Epithelial cell of proximal tubule (primary cell): ENCODE results near the gene RRP1B. TPM values are rescaled to one million over a fixed set of nuclear protein-coding genes. Genes with fewer than 3 reads are reported as not detected.
"Not testable (repeated sequence)": the region's sequence is repeated elsewhere in the genome, so short reads cannot be mapped to it uniquely, and the experiment has no call there.

Experiments used
- DNase-seq: peaks from one replicate; pipeline ENCODE4 v3.0.0-alpha.2; 2011; ENCODE audit warnings: low read depth
- H3K4me3 ChIP-seq: 2 replicates; pipeline ENCODE4 v1.5.1; 2011; ENCODE audit warnings: low read depth, mild to moderate bottlenecking, low read length
- total RNA-seq: library from RNA; depleted of rRNA; stranded (reverse); fragments of >200 nt; gene quantifications from 2 replicates; pipeline ENCODE4 v1.2.3, GENCODE V29; 2015
- TF ChIP-seq, protein P1 (sequence below): conservative IDR thresholded peaks from 2 replicates; pipeline ENCODE4 v1.5.1; 2012; ENCODE audit warnings: low read depth, mild to moderate bottlenecking, low read length

Gene RRP1B
- total RNA-seq, 1 donor from 2014 or later: 37.6 TPM

DNA sequence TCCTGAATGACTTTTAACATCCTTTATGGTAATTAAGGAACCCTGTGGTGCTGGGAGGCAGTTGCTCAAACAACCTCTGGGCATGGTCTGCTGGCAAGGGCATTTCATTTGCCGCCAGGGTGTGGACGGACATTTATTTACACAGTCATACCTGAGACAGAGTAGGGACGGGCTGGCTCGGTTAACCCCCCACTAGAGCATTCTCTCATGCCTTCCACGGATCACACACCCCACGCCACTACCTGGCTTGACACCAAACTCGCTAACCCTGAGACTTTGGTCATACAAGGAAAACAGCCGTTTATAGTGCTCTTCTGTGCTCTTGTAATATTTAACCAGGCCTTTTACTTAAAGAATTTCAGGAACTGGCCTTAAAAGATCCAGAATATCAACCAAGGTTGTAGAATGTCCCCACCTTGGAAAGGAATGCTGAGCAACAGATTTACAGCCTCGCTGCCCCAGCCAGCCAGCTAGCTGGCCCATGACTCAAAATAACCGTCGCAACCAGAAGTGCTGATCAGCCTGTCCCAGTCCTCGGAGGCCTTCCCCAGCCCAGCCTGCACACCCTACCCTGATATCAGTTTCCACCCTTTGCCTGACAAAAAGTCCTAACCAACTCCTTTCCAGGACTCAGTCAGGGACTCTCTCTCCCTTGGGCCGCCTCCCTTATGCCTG lies 53.0 kb downstream of the RRP1B start:
- TF ChIP-seq, protein P1, sequence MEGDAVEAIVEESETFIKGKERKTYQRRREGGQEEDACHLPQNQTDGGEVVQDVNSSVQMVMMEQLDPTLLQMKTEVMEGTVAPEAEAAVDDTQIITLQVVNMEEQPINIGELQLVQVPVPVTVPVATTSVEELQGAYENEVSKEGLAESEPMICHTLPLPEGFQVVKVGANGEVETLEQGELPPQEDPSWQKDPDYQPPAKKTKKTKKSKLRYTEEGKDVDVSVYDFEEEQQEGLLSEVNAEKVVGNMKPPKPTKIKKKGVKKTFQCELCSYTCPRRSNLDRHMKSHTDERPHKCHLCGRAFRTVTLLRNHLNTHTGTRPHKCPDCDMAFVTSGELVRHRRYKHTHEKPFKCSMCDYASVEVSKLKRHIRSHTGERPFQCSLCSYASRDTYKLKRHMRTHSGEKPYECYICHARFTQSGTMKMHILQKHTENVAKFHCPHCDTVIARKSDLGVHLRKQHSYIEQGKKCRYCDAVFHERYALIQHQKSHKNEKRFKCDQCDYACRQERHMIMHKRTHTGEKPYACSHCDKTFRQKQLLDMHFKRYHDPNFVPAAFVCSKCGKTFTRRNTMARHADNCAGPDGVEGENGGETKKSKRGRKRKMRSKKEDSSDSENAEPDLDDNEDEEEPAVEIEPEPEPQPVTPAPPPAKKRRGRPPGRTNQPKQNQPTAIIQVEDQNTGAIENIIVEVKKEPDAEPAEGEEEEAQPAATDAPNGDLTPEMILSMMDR: no peak
- peak; percentile 92 for DNase-seq
- H3K4me3 ChIP-seq: peak overlapping the region; percentile 48

DNA sequence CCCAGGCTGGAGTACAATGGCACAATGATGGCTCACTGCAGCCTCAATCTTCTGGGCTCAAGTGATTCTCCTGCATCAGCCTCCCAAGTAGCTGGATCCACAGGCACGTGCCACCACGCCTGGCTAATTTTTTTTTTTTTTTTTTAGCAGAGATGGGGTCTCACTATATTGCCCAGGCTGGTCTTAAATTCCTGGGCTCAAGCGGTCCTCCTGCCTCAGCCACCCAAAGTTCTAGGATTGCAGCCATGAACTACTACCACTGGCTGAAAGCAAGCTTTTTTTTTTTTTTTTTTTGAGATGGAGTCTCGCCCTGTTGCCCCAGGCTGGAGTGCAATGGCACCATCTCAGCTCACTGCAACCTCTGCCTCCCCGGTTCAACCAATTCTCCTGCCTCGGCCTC lies 53.8 kb downstream of the RRP1B start:
- H3K4me3 ChIP-seq, DNase-seq: not testable (repeated sequence)

- TF ChIP-seq, protein P1: no peak
- no peak overlapping the region for H3K4me3 ChIP-seq
- DNase-seq: no peak
Measured at GRCh38 chr21:43716376-43717165, 57.2 kb downstream of the RRP1B start.

GRCh38 chr21:43717166-43717853 lies 58.0 kb downstream of the RRP1B start:
- DNase-seq: no peak
- no peak overlapping the region for H3K4me3 ChIP-seq
- TF ChIP-seq, protein P1: no peak

DNA sequence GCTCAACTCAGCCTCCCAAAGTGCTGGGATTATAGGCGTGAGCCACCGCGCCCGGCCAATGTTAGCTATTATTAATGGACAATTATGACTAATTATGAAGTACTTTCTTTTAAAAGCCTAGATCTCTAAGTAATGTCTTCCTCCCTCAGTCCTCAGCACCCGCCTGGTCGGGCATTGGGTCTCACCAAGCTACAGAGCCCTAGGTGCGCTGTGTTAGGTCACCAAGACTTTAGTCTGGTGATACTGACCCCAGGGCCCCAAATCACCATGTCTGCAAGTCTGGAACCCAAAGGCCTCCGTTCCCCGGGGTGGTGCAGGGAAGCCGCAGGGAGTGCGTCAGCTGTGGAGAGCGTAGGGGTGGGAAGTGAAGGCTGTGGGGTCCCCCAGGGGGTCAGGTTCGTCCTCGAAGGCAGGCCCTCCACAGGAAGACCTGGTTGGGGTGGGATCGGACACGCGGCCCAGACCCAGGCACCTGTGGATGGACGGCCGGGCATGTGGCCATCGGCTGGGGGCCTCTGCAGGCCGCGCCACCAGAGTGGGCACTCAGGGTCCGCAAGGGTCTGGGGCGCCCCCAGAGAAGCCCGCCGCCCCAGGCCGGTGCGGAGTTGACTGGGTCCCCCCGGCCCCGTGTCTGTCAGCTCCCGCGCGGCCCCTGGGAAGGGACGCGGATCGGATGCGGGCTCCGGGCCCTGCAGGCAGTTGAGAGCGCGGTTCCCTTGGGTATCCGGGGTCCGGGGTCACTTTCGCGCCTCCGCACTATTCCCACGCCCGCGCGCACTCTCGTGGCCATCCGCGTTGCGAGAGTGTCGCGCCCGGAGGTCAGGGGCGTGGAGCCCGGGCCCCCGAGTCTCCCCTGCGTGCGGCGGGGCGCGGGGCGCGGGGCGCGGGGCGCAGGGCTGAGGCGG lies 58.9 kb downstream of the RRP1B start:
- no peak for DNase-seq
- TF ChIP-seq, protein P1: no peak
- peak overlapping the region; percentile 84 for H3K4me3 ChIP-seq

- peak within 1 kb of the TSS; percentile 84 for H3K4me3 ChIP-seq
- TF ChIP-seq, protein P1: no peak
- no peak for DNase-seq
Measured at GRCh38 chr21:43718872-43719747, 59.8 kb downstream of the RRP1B start, which contains the start of gene PDXK. PDXK (plus strand) TSS chr21:43719129; CDS start chr21:43719295, 166 bp downstream.
